ENCODE data around the gene TAF3.

Gene TAF3

GRCh38 chr10:8060704-8061121, 242.4 kb downstream of the TAF3 start:
- no peak for DNase-seq

- DNase-seq, result no peak
Measured at GRCh38 chr10:8061274-8062211, 243.2 kb downstream of the TAF3 start.

GRCh38 chr10:8063128-8063908, 245.0 kb downstream of the TAF3 start:
- no peak for DNase-seq

- DNase-seq, result no peak
Measured at GRCh38 chr10:8063935-8064334, 245.6 kb downstream of the TAF3 start.

GRCh38 chr10:8064436-8064835, 246.1 kb downstream of the TAF3 start:
- DNase-seq, result no peak

GRCh38 chr10:8065651-8066050, 247.3 kb downstream of the TAF3 start:
- DNase-seq, result no peak

- DNase-seq, result no peak
Measured at GRCh38 chr10:8066124-8066523, 247.8 kb downstream of the TAF3 start.
